Glutamatergic neuron (in vitro differentiated cells): ENCODE measurements around the gene AMOTL1. TPM values are rescaled to one million over a fixed set of nuclear protein-coding genes. Genes with fewer than 3 reads are reported as not detected.
"Not testable (repeated sequence)": the region's sequence is repeated elsewhere in the genome, so short reads cannot be mapped to it uniquely, and the experiment has no call there.

Experiments
- DNase-seq: peaks from one replicate; pipeline ENCODE4 v3.0.0; 2022
- H3K27ac Mint-ChIP-seq: one replicate; pipeline ENCODE4 v1.8.0; 2020; ENCODE audit warnings: mild to moderate bottlenecking, mixed read lengths, inconsistent platforms; ENCODE audit not compliant: unreplicated experiment
- H3K27me3 Mint-ChIP-seq: one replicate; pipeline ENCODE4 v1.8.0; 2020; ENCODE audit warnings: mild to moderate bottlenecking, moderate library complexity, mixed read lengths, inconsistent platforms; ENCODE audit not compliant: unreplicated experiment
- H3K36me3 Mint-ChIP-seq: one replicate; pipeline ENCODE4 v1.8.0; 2020; ENCODE audit warnings: mild to moderate bottlenecking, mixed read lengths, inconsistent platforms; ENCODE audit not compliant: unreplicated experiment
- H3K4me1 Mint-ChIP-seq: one replicate; pipeline ENCODE4 v1.8.0; 2020; ENCODE audit warnings: mild to moderate bottlenecking, low read depth, mixed read lengths, inconsistent platforms; ENCODE audit not compliant: unreplicated experiment
- H3K4me3 Mint-ChIP-seq: one replicate; pipeline ENCODE4 v1.8.0; 2020; ENCODE audit warnings: mild to moderate bottlenecking, mixed read lengths, inconsistent platforms; ENCODE audit not compliant: unreplicated experiment
- H3K9me3 Mint-ChIP-seq: one replicate; pipeline ENCODE4 v1.8.0; 2020; ENCODE audit warnings: mild to moderate bottlenecking, moderate library complexity, mixed read lengths, inconsistent platforms; ENCODE audit not compliant: unreplicated experiment
- total RNA-seq: library from RNA; stranded (reverse); fragmentation: NEBNext Ultra II Directional; extraction: Animal tissue kit (Norgen Biotek cat#: 25700); gene quantifications from one replicate; pipeline ENCODE4 v1.2.1, GENCODE V29; 2021; ENCODE audit not compliant: unreplicated experiment
- TF ChIP-seq, protein P1 (sequence below): fragments of 200-600 bp; sonication (generic); IDR thresholded peaks from one replicate; pipeline ENCODE4 v1.5.0; 2021; ENCODE audit not compliant: partially characterized antibody, unreplicated experiment

AMOTL1 gene
- total RNA-seq, 1 donor from 2014 or later: 27.6 TPM

DNA sequence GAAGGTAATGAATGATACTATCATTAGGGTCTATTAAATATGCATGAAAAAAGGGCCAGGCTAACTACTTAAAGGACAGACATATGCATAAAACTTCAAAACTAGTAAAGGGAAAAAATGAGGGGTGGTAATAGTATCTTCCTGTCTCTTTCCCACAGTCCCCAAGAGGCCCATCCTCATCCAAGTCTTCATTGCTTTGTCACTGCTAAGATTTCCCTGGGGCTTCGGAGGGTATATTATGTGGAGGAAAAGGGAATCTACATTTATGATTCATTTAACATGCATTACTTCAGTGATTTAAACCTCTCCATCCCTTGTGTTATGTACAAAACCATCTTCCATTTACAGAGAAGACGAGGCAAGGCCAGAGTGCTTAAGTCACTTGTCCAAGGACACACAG is 139.1 kb downstream of the AMOTL1 start:
- peaks cover 3% of the 10 kb centered on the region for H3K27me3 Mint-ChIP-seq
- H3K36me3 Mint-ChIP-seq: peaks cover 17% of the 10 kb centered on the region
- no peak overlapping the region for H3K4me3 Mint-ChIP-seq
- TF ChIP-seq, protein P1, sequence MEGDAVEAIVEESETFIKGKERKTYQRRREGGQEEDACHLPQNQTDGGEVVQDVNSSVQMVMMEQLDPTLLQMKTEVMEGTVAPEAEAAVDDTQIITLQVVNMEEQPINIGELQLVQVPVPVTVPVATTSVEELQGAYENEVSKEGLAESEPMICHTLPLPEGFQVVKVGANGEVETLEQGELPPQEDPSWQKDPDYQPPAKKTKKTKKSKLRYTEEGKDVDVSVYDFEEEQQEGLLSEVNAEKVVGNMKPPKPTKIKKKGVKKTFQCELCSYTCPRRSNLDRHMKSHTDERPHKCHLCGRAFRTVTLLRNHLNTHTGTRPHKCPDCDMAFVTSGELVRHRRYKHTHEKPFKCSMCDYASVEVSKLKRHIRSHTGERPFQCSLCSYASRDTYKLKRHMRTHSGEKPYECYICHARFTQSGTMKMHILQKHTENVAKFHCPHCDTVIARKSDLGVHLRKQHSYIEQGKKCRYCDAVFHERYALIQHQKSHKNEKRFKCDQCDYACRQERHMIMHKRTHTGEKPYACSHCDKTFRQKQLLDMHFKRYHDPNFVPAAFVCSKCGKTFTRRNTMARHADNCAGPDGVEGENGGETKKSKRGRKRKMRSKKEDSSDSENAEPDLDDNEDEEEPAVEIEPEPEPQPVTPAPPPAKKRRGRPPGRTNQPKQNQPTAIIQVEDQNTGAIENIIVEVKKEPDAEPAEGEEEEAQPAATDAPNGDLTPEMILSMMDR: no peak
- no peak for DNase-seq
- no peak overlapping the region for H3K27ac Mint-ChIP-seq
- no peaks in the 10 kb centered on the region for H3K4me1 Mint-ChIP-seq
- no peaks in the 10 kb centered on the region for H3K9me3 Mint-ChIP-seq

DNA sequence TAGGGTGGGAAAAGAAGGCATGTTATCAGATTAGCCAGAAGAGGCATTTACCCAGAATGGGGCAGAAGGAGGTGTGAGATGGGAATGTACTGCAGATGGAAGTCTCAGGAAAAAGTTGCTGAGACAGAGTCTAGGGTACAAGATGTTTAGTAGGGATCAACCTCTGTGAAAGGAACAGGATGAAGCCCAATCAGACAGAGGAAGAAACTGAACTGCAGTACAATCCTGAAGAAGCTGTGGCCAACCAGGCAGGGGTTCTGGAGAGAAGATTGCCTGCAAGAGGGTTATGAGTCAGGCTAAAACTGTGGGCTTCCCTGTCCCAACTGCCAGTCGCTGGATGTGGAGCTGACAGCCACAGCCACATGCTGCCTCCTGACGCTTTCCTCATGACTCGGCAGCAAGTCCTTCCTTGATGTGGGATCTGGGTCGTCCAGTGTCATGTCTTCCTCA is 141.2 kb downstream of the AMOTL1 start:
- Mint-ChIP-seq H3K4me3 (no peak overlapping the region), H3K9me3 (no peaks in the 10 kb centered on the region), H3K27me3 (peaks cover 3% of the 10 kb centered on the region), H3K36me3 (peaks cover 16% of the 10 kb centered on the region), H3K4me1 (no peaks in the 10 kb centered on the region), H3K27ac (no peak overlapping the region)
- DNase-seq: no peak
- TF ChIP-seq, protein P1: no peak

DNA sequence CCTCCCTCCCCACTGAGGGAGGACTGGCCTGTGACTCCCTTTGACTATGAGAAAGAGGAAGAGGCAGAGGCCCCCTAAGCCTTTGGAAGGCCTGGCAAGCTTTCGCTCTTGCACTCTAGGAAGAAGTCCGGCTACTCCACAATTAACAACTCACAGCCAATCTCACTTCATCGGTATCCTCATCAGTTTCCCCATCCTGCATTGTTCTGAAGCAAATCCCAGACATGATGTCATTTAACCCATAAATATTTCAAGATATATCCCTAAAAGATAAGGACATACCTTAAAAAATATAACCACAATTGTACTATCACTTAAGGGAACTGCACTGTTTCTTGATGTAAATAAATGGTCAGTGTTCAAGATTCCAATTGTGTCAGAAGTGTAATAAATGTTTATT is 142.1 kb downstream of the AMOTL1 start:
- H3K27ac Mint-ChIP-seq: no peak overlapping the region
- H3K9me3 Mint-ChIP-seq: no peaks in the 10 kb centered on the region
- H3K27me3 Mint-ChIP-seq: peaks cover 3% of the 10 kb centered on the region
- H3K4me3 Mint-ChIP-seq: no peak overlapping the region
- TF ChIP-seq, protein P1: no peak
- peaks cover 9% of the 10 kb centered on the region for H3K36me3 Mint-ChIP-seq
- no peak for DNase-seq
- no peaks in the 10 kb centered on the region for H3K4me1 Mint-ChIP-seq

DNA sequence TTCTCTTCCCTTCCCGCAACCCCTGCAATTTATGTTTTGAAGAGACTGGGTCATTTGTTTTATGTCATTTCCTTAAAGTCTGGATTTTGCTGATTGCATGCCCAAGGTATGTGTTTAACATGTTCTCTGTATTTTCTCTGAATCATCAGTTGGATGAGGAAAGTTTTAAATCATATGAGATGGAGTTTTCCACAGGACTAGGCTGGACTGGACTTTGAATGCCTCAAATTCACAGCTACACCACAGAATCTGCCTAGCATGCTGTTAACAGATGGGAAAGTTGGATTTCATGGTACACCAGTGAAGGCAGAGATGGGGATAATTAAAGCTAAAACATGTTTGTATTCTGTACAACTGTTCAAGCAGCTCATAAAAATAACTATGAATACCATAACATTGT is 142.6 kb downstream of the AMOTL1 start:
- TF ChIP-seq, protein P1: no peak
- Mint-ChIP-seq H3K27ac (no peak overlapping the region), H3K4me1 (no peaks in the 10 kb centered on the region), H3K27me3 (peaks cover 3% of the 10 kb centered on the region), H3K36me3 (peaks cover 4% of the 10 kb centered on the region), H3K4me3 (no peak overlapping the region), H3K9me3 (no peaks in the 10 kb centered on the region)
- DNase-seq: no peak

DNA sequence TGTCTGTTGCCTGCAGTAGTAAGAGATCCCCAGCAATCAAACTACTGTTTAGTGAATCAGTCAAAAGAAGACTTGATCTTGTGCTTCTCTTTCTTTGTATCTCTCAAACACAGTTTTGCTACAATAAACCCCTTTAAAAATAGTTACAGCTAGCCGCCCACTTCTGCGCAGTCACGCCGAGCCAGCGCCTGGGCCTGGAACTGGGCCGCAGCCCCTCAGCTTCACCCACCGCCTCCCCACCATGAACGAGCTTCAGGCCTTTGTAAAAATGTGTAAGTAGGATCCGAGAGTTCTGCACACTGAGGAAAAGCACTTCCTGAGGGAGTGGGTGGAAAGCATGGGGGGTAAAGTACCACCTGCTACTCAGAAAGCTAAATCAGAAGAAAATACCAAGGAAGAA is 144.7 kb downstream of the AMOTL1 start:
- H3K27ac Mint-ChIP-seq: no peak overlapping the region
- TF ChIP-seq, protein P1: no peak
- no peaks in the 10 kb centered on the region for H3K9me3 Mint-ChIP-seq
- no peak overlapping the region for H3K4me3 Mint-ChIP-seq
- peaks cover 3% of the 10 kb centered on the region for H3K27me3 Mint-ChIP-seq
- no peaks in the 10 kb centered on the region for H3K36me3 Mint-ChIP-seq
- no peaks in the 10 kb centered on the region for H3K4me1 Mint-ChIP-seq
- DNase-seq: no peak

DNA sequence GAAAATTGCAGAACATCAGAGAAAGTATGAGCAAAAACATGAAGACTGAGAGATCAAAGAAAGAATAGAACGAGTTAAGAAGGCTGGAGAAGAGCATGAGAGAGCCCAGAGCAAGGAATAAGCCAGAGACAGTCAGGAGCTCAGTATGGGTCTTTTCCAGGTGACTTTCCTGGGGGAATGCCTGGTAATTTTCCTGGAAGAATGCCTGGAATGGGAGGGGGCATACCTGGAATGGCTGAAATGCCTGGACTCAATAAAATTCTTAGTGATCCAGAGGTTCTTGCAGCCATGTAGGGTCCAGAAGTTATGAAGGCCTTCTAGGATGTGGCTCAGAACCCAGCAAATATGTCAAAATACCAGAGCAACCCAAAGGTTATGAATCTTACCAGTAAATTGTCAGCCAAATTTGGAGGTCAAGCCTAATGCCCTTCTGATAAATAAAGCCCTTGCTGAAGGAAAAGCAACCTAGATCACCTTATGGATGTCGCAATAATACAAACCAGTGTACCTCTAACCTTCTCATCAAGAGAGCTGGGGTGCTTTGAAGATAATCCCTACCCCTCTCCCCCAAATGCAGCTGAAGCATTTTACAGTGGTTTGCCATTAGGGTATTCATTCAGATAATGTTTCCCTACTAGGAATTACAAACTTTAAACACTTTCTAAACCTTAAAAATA is 145.7 kb downstream of the AMOTL1 start:
- not testable (repeated sequence) for H3K27ac Mint-ChIP-seq, H3K36me3 Mint-ChIP-seq, H3K9me3 Mint-ChIP-seq, DNase-seq, H3K4me3 Mint-ChIP-seq, H3K4me1 Mint-ChIP-seq, H3K27me3 Mint-ChIP-seq
